Pancreas (tissue), 10 donors: ENCODE results near the gene ERCC5. TPM values are rescaled to one million over a fixed set of nuclear protein-coding genes. Genes with fewer than 3 reads are reported as not detected.

Experiments used
- ATAC-seq, 4 donors: fragments of 200-7000 bp; cut with Tn5 transposase; one replicate each; pipeline versions ENCODE4 v1.8.0 to v1.9.1; 2020; ENCODE audit warnings: mild to moderate bottlenecking in 4 of 4, moderate library complexity in 4 of 4
- DNase-seq, 6 donors: peaks; one replicate each; pipeline ENCODE4 v3.0.0-alpha.2; 2020
- FAIRE-seq: peaks from 2 replicates; lab custom pipeline; 2012; peaks lifted over from hg19 to GRCh38; lab: Jason Lieb, UNC
- H3K27ac ChIP-seq, 4 donors: fragments of 200-600 bp; sonication (generic); 1 replicate in 3 of 4; 2 replicates in 1 of 4; pipeline versions ENCODE4 v1.5.0 to v1.8.0; 2020
- H3K27me3 ChIP-seq, 4 donors: fragments of 200-600 bp; one replicate each; pipeline ENCODE4 v1.8.0; 2021
- H3K36me3 ChIP-seq, 3 donors: fragments of 200-600 bp; sonication (generic) in 1 of 3; one replicate each; pipeline versions ENCODE4 v1.5.0 to v1.8.0; 2020 to 2021
- H3K4me1 ChIP-seq, 3 donors: fragments of 200-600 bp; one replicate each; pipeline ENCODE4 v1.8.0; 2021
- H3K4me3 ChIP-seq, 4 donors: fragments of 200-600 bp; sonication (generic) in 2 of 4; one replicate each; pipeline versions ENCODE4 v1.5.0 to v1.8.0; 2020 to 2021
- H3K9me3 ChIP-seq, 4 donors: fragments of 200-600 bp; one replicate each; pipeline ENCODE4 v1.8.0; 2021
- CTCF ChIP-seq, 4 donors: fragments of 200-600 bp; sonication (generic) in 3 of 4; IDR thresholded peaks; one replicate each; pipeline versions ENCODE4 v1.5.0 to v1.8.0; 2021; ENCODE audit warnings: antibody characterized with exemption in 4 of 4
- WGBS, 2 donors: extraction: QIAGEN DNeasy Blood & Tissue Kit; methylation state at CpG; one replicate each; pipeline ENCODE4 v1.1.7; 2013; 5-methylcytosine and 5-hydroxymethylcytosine counted together
- intact Hi-C, 3 donors: fragments of 100-400 bp; cut with DNase I; formaldehyde crosslinking; loops; one replicate each; pipeline versions ENCODE4 v1.11.1 to v1.14.2; 2022
- polyA plus RNA-seq, 2 donors: library from polyadenylated mRNA; stranded (reverse); fragments of 200-250 nt; gene quantifications; one replicate each; pipeline ENCODE4 v1.2.3, GENCODE V29; 2013
- total RNA-seq, 6 donors: library from RNA; stranded (reverse); fragmentation: NEBNext Ultra II Directional in 4 of 6; extraction: Animal tissue kit (Norgen Biotek cat#: 25700) in 4 of 6; gene quantifications; one replicate each; pipeline versions ENCODE4 v1.2.1 to v1.2.4, GENCODE V29; 2021 to 2023
- donor health status: healthy with polysubstance abuse.
- donor health status: DM: no; HTN: no; CAD: no; lungs with moderate emphysema.
- donor health status: DM: no; HTN: no; CAD: no.
- donor health status: control.
- donor health status: control.
- donor health status: Bipolar disorder and iron deficiency.
- donor health status: DM: yes; HTN: yes; CAD: no.
- donor health status: DM: no; HTN: no; CAD: no.
- donor health status: DM: no; HTN: no; CAD: no.
- donor health status: DM: yes; HTN: yes; CAD: no.

The ERCC5 gene
- total and polyA plus RNA-seq, 8 donors: 17.5 to 85.4 (median 25.2) TPM

- Histone ChIP-seq H3K27me3 (no peaks in the 10 kb centered on the region), H3K27ac (no peak overlapping the region), H3K4me3 (no peak overlapping the region), H3K4me1 (no peaks in the 10 kb centered on the region), H3K36me3 (peaks cover 0 to 31% (median 6%) of the 10 kb centered on the region in 3 donors), H3K9me3 (no peaks in the 10 kb centered on the region)
- FAIRE-seq: no peak
- no peak for TF ChIP-seq CTCF (IDR thresholded peaks at IDR 0.05)
- 86 to 93% methylated on average over 8 of the region's 8 CpGs for WGBS, 2 donors
- ATAC-seq: peak in 1 of 4 donors; percentile 30
- intact Hi-C loops: no loop called here
- DNase-seq: no peak
Measured at GRCh38 chr13:102825921-102826706, 19.7 kb upstream of the ERCC5 start.

GRCh38 chr13:102830646-102831045 is 15.2 kb upstream of the ERCC5 start:
- Histone ChIP-seq H3K9me3 (no peaks in the 10 kb centered on the region), H3K36me3 (peaks cover 0 to 22% (median 6%) of the 10 kb centered on the region in 3 donors), H3K4me3 (no peak overlapping the region), H3K27ac (no peak overlapping the region), H3K27me3 (no peaks in the 10 kb centered on the region), H3K4me1 (no peaks in the 10 kb centered on the region)
- 31 to 34% methylated on average over 4 of the region's 4 CpGs for WGBS, 2 donors
- peak in 2 of 4 donors; percentile 70 to 75 for ATAC-seq
- no peak for TF ChIP-seq CTCF (IDR thresholded peaks at IDR 0.05)
- no peak for FAIRE-seq
- intact Hi-C loops: no loop called here
- peak in 2 of 6 donors; percentile 11 to 25 for DNase-seq

GRCh38 chr13:102836471-102836870 is 9.4 kb upstream of the ERCC5 start:
- 93% methylated on average over 4 of the region's 4 CpGs for WGBS, 2 donors
- no peaks in the 10 kb centered on the region for H3K4me1 ChIP-seq
- TF ChIP-seq CTCF (IDR thresholded peaks at IDR 0.05): no peak
- H3K27me3 ChIP-seq: no peaks in the 10 kb centered on the region
- no peaks in the 10 kb centered on the region for H3K9me3 ChIP-seq
- no peak for DNase-seq
- intact Hi-C loops: no loop called here
- no peak for FAIRE-seq
- no peak overlapping the region for H3K27ac ChIP-seq
- no peak for ATAC-seq
- H3K4me3 ChIP-seq: no peak overlapping the region
- peaks cover 0 to 15% (median 0%) of the 10 kb centered on the region in 3 donors for H3K36me3 ChIP-seq

DNA sequence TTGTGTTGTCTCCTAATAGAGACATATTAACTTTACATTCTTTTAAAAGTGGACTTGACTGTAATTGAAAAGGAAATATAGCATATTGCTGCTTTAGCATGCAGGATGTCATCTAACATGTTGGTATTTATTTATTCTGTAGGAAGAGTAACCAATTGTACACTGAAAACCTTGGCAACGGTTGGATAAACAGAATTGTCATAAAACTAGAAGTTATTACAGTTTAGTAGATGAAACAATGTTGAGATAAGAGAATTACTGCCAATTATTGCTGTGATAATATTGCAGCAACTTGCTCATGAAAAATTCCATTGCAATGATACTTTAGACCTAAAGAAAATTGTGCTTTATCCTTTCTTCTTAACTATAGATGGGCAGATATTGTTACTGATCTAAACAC is 7.6 kb upstream of the ERCC5 start:
- no peak for FAIRE-seq
- no peak for DNase-seq
- no peak for TF ChIP-seq CTCF (IDR thresholded peaks at IDR 0.05)
- Histone ChIP-seq H3K4me3 (no peak overlapping the region), H3K4me1 (no peaks in the 10 kb centered on the region), H3K27ac (no peak overlapping the region), H3K27me3 (no peaks in the 10 kb centered on the region), H3K9me3 (no peaks in the 10 kb centered on the region), H3K36me3 (peaks cover 0 to 15% (median 0%) of the 10 kb centered on the region in 3 donors)
- intact Hi-C loops: no loop called here
- no peak for ATAC-seq
- 67 to 69% methylated on average over 1 of the region's 1 CpG for WGBS, 2 donors

- ATAC-seq (no peak), FAIRE-seq (no peak), DNase-seq (no peak)
- WGBS, 2 donors: 48% methylated on average over 4 of the region's 4 CpGs
- peaks cover 0 to 15% (median 0%) of the 10 kb centered on the region in 3 donors for H3K36me3 ChIP-seq
- no peaks in the 10 kb centered on the region for H3K27me3 ChIP-seq
- no peak overlapping the region for H3K4me3 ChIP-seq
- no peak for TF ChIP-seq CTCF (IDR thresholded peaks at IDR 0.05)
- no peak overlapping the region for H3K27ac ChIP-seq
- H3K9me3 ChIP-seq: no peaks in the 10 kb centered on the region
- intact Hi-C loops: no loop called here
- no peaks in the 10 kb centered on the region for H3K4me1 ChIP-seq
Measured at GRCh38 chr13:102838982-102839381, 6.8 kb upstream of the ERCC5 start.
